MCF 10A (cell line): Measurements from ENCODE around the gene DCDC2. TPM values are rescaled to one million over a fixed set of nuclear protein-coding genes. Genes with fewer than 3 reads are reported as not detected.
A peak's percentile ranks its signal among the peaks of the same experiment; 100 is the strongest.
"Not testable (repeated sequence)": the region's sequence is repeated elsewhere in the genome, so short reads cannot be mapped to it uniquely, and the experiment has no call there.

Experiments used
- BruUV-seq: library from RNA; stranded (reverse); fragments of 400-500 nt; replicated peaks from 2 replicates; lab custom pipeline; 2021; lab: Mats Ljungman, UMichigan
- CTCF ChIA-PET: fragments of 300-600 bp; sonication (Branson Sonifier 250); formaldehyde crosslinking; extraction: SDS; loops from one replicate; lab custom pipeline; 2021; ENCODE audit warnings: antibody characterized with exemption, inconsistent platforms; lab: Yijun Ruan, JAX
- POLR2A ChIA-PET: fragments of 300-600, 350-650 bp; sonication (Branson Sonifier 250); formaldehyde crosslinking; extraction: SDS; loops from one replicate; lab custom pipeline; 2020; ENCODE audit warnings: antibody characterized with exemption, inconsistent platforms; lab: Yijun Ruan, JAX
- DNase-seq: peaks from one replicate; pipeline ENCODE4 v3.0.0-alpha.2; 2018; ENCODE audit not compliant: unreplicated experiment
- H3K27ac Mint-ChIP-seq: one replicate; pipeline ENCODE4 v1.8.0; 2022; ENCODE audit warnings: mild to moderate bottlenecking, low read depth, mixed read lengths; ENCODE audit not compliant: unreplicated experiment
- H3K27me3 Mint-ChIP-seq: one replicate; pipeline ENCODE4 v1.8.0; 2022; ENCODE audit warnings: mixed read lengths; ENCODE audit not compliant: insufficient read depth, unreplicated experiment
- H3K36me3 Mint-ChIP-seq: one replicate; pipeline ENCODE4 v1.8.0; 2022; ENCODE audit warnings: mild to moderate bottlenecking, moderate library complexity, mixed read lengths; ENCODE audit not compliant: insufficient read depth, unreplicated experiment
- H3K4me1 Mint-ChIP-seq: one replicate; pipeline ENCODE4 v1.8.0; 2022; ENCODE audit warnings: mixed read lengths; ENCODE audit not compliant: insufficient read depth, unreplicated experiment
- H3K4me3 Mint-ChIP-seq: one replicate; pipeline ENCODE4 v1.8.0; 2022; ENCODE audit warnings: mild to moderate bottlenecking, moderate library complexity, mixed read lengths; ENCODE audit not compliant: unreplicated experiment
- H3K9me3 Mint-ChIP-seq: one replicate; pipeline ENCODE4 v1.8.0; 2022; ENCODE audit warnings: mixed read lengths; ENCODE audit not compliant: unreplicated experiment
- CTCF ChIP-seq: fragments of 200-600 bp; IDR thresholded peaks from one replicate; pipeline ENCODE4 v1.8.0; 2022; ENCODE audit warnings: antibody characterized with exemption, mild to moderate bottlenecking; ENCODE audit not compliant: unreplicated experiment
- intact Hi-C: fragments of 100-400 bp; cut with micrococcal nuclease; formaldehyde crosslinking; loops from 2 replicates; pipeline ENCODE4 v1.14.1; 2022
- total RNA-seq: library from RNA; stranded (reverse); gene quantifications from 2 replicates; pipeline ENCODE4 v1.2.3, GENCODE V29; 2022

Gene DCDC2
- total RNA-seq, 1 experiment from 2014 or later, result not detected

- intact Hi-C loops, result no loop called here
Observed at GRCh38 chr6:24273096-24273870, 84.6 kb downstream of the DCDC2 start.

GRCh38 chr6:24272553-24272952 is 85.3 kb downstream of the DCDC2 start:
- H3K27me3 Mint-ChIP-seq, result peaks cover 8% of the 10 kb centered on the region
- CTCF ChIA-PET, result interaction anchor here (0.6 to 2.7 kb wide), 4 partner anchors 11 to 784 kb away, joined by 3 to 20 read pairs (median 3); no protein-coding TSS in a partner anchor
- peaks cover 9% of the 10 kb centered on the region for H3K4me1 Mint-ChIP-seq

More at GRCh38 chr6:24273096-24273870, 84.6 kb downstream of the DCDC2 start:
- ChIA-PET CTCF (interaction anchor here (0.6 to 2.7 kb wide), 7 partner anchors 10 to 785 kb away, joined by 3 to 20 read pairs (median 3); no protein-coding TSS in a partner anchor), POLR2A (no interaction called here)
- Mint-ChIP-seq H3K27me3 (peaks cover 14% of the 10 kb centered on the region), H3K27ac (no peak overlapping the region), H3K4me1 (peaks cover 9% of the 10 kb centered on the region), H3K9me3 (no peaks in the 10 kb centered on the region), H3K4me3 (no peak overlapping the region), H3K36me3 (no peaks in the 10 kb centered on the region)
- BruUV-seq, result no TSS peak
- peak; percentile 41 for DNase-seq
- TF ChIP-seq CTCF, result no peak

GRCh38 chr6:24272148-24272547 is 85.7 kb downstream of the DCDC2 start:
- TF ChIP-seq CTCF, result no peak
- no peak overlapping the region for H3K4me3 Mint-ChIP-seq
- no peak for DNase-seq
- ChIA-PET POLR2A (no interaction called here), CTCF (no interaction called here)
- H3K27ac Mint-ChIP-seq, result no peak overlapping the region
- no peaks in the 10 kb centered on the region for H3K36me3 Mint-ChIP-seq
- peaks cover 4% of the 10 kb centered on the region for H3K27me3 Mint-ChIP-seq
- BruUV-seq, result no TSS peak
- H3K9me3 Mint-ChIP-seq, result no peaks in the 10 kb centered on the region
- intact Hi-C loops, result no loop called here
- peaks cover 9% of the 10 kb centered on the region for H3K4me1 Mint-ChIP-seq

More at GRCh38 chr6:24272553-24272952, 85.3 kb downstream of the DCDC2 start:
- Mint-ChIP-seq H3K4me3 (no peak overlapping the region), H3K36me3 (no peaks in the 10 kb centered on the region), H3K9me3 (no peaks in the 10 kb centered on the region), H3K27ac (no peak overlapping the region)
- TF ChIP-seq CTCF, result no peak
- DNase-seq, result no peak
- POLR2A ChIA-PET, result no interaction called here
- intact Hi-C loops, result no loop called here
- BruUV-seq, result no TSS peak

GRCh38 chr6:24270011-24270410 is 87.8 kb downstream of the DCDC2 start:
- Mint-ChIP-seq H3K36me3 (no peaks in the 10 kb centered on the region), H3K9me3 (no peaks in the 10 kb centered on the region), H3K4me3 (no peak overlapping the region), H3K27me3 (no peaks in the 10 kb centered on the region), H3K27ac (no peak overlapping the region), H3K4me1 (peaks cover 9% of the 10 kb centered on the region)
- POLR2A ChIA-PET, result no interaction called here
- intact Hi-C loops, result no loop called here
- DNase-seq, result no peak
- BruUV-seq, result no TSS peak
- CTCF ChIA-PET, result interaction anchor here (2.1 kb wide), 1 partner anchor 13 kb away, joined by 7 read pairs; no protein-coding TSS in a partner anchor
- no peak for TF ChIP-seq CTCF

GRCh38 chr6:24258214-24258613 is 99.6 kb downstream of the DCDC2 start:
- ChIA-PET POLR2A (interaction anchor here (0.6 kb wide), 1 partner anchor 659 kb away, joined by 4 read pairs; no protein-coding TSS in a partner anchor), CTCF (interaction anchor here (0.6 to 2.3 kb wide), 3 partner anchors 25 to 235 kb away, joined by 3 to 7 read pairs (median 3); no protein-coding TSS in a partner anchor)
- H3K27ac Mint-ChIP-seq, H3K4me1 Mint-ChIP-seq, DNase-seq, BruUV-seq, H3K4me3 Mint-ChIP-seq, H3K36me3 Mint-ChIP-seq, intact Hi-C loops: not testable (repeated sequence)
- Mint-ChIP-seq H3K27me3 (peaks cover 24% of the 10 kb centered on the region), H3K9me3 (peaks cover 10% of the 10 kb centered on the region)
